Lung (tissue), 12 donors: ENCODE measurements around the gene BCL2L15. TPM values are rescaled to one million over a fixed set of nuclear protein-coding genes. Genes with fewer than 3 reads are reported as not detected.

ENCODE experiments used
- ATAC-seq: fragments of 200-7000 bp; cut with Tn5 transposase; one replicate; pipeline ENCODE4 v1.9.1; 2020; ENCODE audit warnings: moderate number of reproducible peaks; ENCODE audit not compliant: insufficient read depth, low FRiP score
- DNase-seq, 3 donors: peaks; one replicate each; pipeline ENCODE4 v3.0.0-alpha.2; 2013 to 2017
- H3K27ac ChIP-seq, 2 donors: one replicate each; pipeline ENCODE4 v1.5.1; 2013; ENCODE audit warnings: mild to moderate bottlenecking in 2 of 2, moderate library complexity in 2 of 2, control low read depth in 1 of 2, inconsistent platforms in 1 of 2, low read depth in 1 of 2, low read length in 1 of 2
- H3K27me3 ChIP-seq, 3 donors: one replicate each; pipeline ENCODE4 v1.5.1; 2013; ENCODE audit warnings: low read length in 2 of 3; ENCODE audit not compliant: control insufficient read depth in 3 of 3, insufficient read depth in 3 of 3
- H3K36me3 ChIP-seq, 4 donors: one replicate each; pipeline ENCODE4 v1.5.1; 2013; ENCODE audit warnings: low read length in 4 of 4, mild to moderate bottlenecking in 1 of 4, moderate library complexity in 1 of 4; ENCODE audit not compliant: control insufficient read depth in 4 of 4, insufficient read depth in 4 of 4
- H3K4me1 ChIP-seq, 5 donors: one replicate each; pipeline ENCODE4 v1.5.1; 2013; ENCODE audit warnings: low read length in 5 of 5, mild to moderate bottlenecking in 2 of 5, moderate library complexity in 1 of 5; ENCODE audit not compliant: control insufficient read depth in 5 of 5, insufficient read depth in 5 of 5
- H3K4me3 ChIP-seq: one replicate; pipeline ENCODE4 v1.5.1; 2013; ENCODE audit warnings: mild to moderate bottlenecking, control low read depth, moderate library complexity
- H3K9ac ChIP-seq, 2 donors: one replicate each; pipeline ENCODE4 v1.5.1; 2013; ENCODE audit warnings: low read length in 2 of 2, control low read depth in 1 of 2; ENCODE audit not compliant: insufficient read depth in 1 of 2
- H3K9me3 ChIP-seq, 4 donors: one replicate each; pipeline ENCODE4 v1.5.1; 2013; ENCODE audit warnings: low read length in 3 of 4, mild to moderate bottlenecking in 1 of 4, moderate library complexity in 1 of 4; ENCODE audit not compliant: control insufficient read depth in 4 of 4, insufficient read depth in 3 of 4
- CTCF ChIP-seq: IDR thresholded peaks from 2 replicates; pipeline ENCODE4 v1.5.1; 2012; ENCODE audit warnings: mild to moderate bottlenecking; ENCODE audit errors: control extremely low read depth, extremely low read depth
- WGBS, 2 donors: extraction: QIAGEN DNeasy Blood & Tissue Kit; methylation state at CpG; one replicate each; pipeline ENCODE4 v1.1.7; 2013; 5-methylcytosine and 5-hydroxymethylcytosine counted together
- polyA plus RNA-seq, 2 donors: library from polyadenylated mRNA; stranded (reverse); fragments of 200-250 nt; gene quantifications; one replicate each; pipeline ENCODE4 v1.2.1, GENCODE V29; 2013
- total RNA-seq, 2 donors: library from RNA; depleted of rRNA in 1 of 2; stranded (reverse); fragments of >200 nt in 1 of 2; gene quantifications; one replicate each; pipeline ENCODE4 v1.2.1, GENCODE V29; 2014 to 2021
- donor health status: control.
- donor health status: control.
- donor health status: Bipolar disorder and iron deficiency.
- donor health status: healthy.
- donor health status: DM: yes; HTN: yes; CAD: no.

Gene BCL2L15
- total and polyA plus RNA-seq, 4 donors, result 1.9 to 7.0 (median 3.2) TPM

GRCh38 chr1:113881661-113882060, 5.7 kb downstream of the BCL2L15 start:
- Histone ChIP-seq H3K4me3 (no peak overlapping the region), H3K27ac (no peak overlapping the region), H3K9ac (no peak overlapping the region), H3K9me3 (no peaks in the 10 kb centered on the region), H3K27me3 (no peaks in the 10 kb centered on the region), H3K36me3 (no peaks in the 10 kb centered on the region), H3K4me1 (no peaks in the 10 kb centered on the region)
- TF ChIP-seq CTCF, result no peak
- 82 to 85% methylated on average over 2 of the region's 2 CpGs for WGBS, 2 donors
- DNase-seq (no peak), ATAC-seq (no peak)

- Histone ChIP-seq H3K9ac (no peak overlapping the region), H3K27me3 (no peaks in the 10 kb centered on the region), H3K4me1 (no peaks in the 10 kb centered on the region), H3K4me3 (no peak overlapping the region), H3K36me3 (no peaks in the 10 kb centered on the region), H3K27ac (no peak overlapping the region), H3K9me3 (no peaks in the 10 kb centered on the region)
- 92 to 95% methylated on average over 4 of the region's 4 CpGs for WGBS, 2 donors
- ATAC-seq (no peak), DNase-seq (no peak)
- no peak for TF ChIP-seq CTCF
Measured at GRCh38 chr1:113879739-113880038, 7.7 kb downstream of the BCL2L15 start.

DNA sequence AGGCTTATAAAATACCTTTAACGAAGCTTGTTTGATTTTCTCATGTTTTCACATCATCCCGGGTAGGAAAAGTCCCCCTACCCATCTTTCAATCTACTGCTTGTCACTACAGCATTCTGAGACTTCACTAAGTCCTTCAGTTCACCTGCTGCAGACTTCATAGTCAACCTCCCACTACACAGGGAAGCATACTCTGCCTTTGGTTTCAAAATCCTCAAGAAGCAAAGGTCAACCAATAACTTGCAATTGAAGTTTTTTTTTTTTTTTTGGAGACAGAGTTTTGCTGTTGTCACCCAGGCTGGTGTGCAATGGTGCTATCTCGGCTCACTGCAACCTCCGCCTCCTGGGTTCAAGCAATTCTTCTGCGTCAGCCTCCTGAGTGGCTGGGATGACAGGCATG, 11.2 kb downstream of the BCL2L15 start:
- WGBS, 2 donors, result 97 to 99% methylated on average over 5 of the region's 5 CpGs
- Histone ChIP-seq H3K4me3 (no peak overlapping the region), H3K9me3 (no peaks in the 10 kb centered on the region), H3K9ac (no peak overlapping the region), H3K27ac (no peak overlapping the region), H3K4me1 (no peaks in the 10 kb centered on the region), H3K36me3 (no peaks in the 10 kb centered on the region), H3K27me3 (no peaks in the 10 kb centered on the region)
- no peak for TF ChIP-seq CTCF
- ATAC-seq, result no peak
- DNase-seq, result no peak

DNA sequence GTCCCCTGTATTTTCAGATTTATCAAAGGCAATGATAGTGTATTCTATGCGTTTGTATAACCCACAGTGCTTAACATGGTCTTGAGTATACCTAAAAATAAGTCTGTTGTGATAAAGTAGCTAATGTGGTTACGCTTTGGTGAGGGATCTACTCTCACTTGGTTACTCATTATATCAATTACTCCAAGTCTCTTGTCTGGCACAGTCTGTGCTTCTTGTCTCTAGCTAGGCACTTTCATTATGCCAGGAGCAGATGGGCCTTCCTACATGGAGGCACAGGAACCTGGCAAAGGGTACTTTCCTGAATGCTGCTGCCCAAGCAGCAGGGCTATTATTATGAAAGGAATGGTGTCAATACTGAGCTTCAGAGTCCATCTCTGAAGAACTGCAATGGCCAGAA, 11.7 kb downstream of the BCL2L15 start:
- Histone ChIP-seq H3K4me1 (no peaks in the 10 kb centered on the region), H3K4me3 (no peak overlapping the region), H3K36me3 (no peaks in the 10 kb centered on the region), H3K27me3 (no peaks in the 10 kb centered on the region), H3K9me3 (no peaks in the 10 kb centered on the region), H3K27ac (no peak overlapping the region), H3K9ac (no peak overlapping the region)
- WGBS, 2 donors, result 89 to 96% methylated on average over 2 of the region's 2 CpGs
- ATAC-seq, result no peak
- no peak for TF ChIP-seq CTCF
- DNase-seq, result no peak
